Measurements from ENCODE around the gene AMDHD2. TPM values are rescaled to one million over a fixed set of nuclear protein-coding genes. Genes with fewer than 3 reads are reported as not detected.

AMDHD2 gene
- total and polyA plus RNA-seq, 2 of the 13 experiments (the other 11 are each of a cell fraction or from before 2014, with no cell fraction given), result 33.5 to 39.1 TPM

- TF ChIP-seq ZNF142 (CRISPR knock-in tag; IDR thresholded peaks at IDR 0.05) (peak; percentile 75; the same call in 1 of the 2 replicates), ARID4A (CRISPR knock-in tag; IDR thresholded peaks at IDR 0.05; ENCODE audit: borderline replicate concordance) (peak; percentile 82), ZNF883 (CRISPR knock-in tag; IDR thresholded peaks at IDR 0.05; ENCODE audit: not compliant biosample characterization) (no peak), ESRRA (CRISPR knock-in tag; IDR thresholded peaks at IDR 0.05; ENCODE audit: low read depth) (no peak), CENPBD1 (CRISPR knock-in tag; IDR thresholded peaks at IDR 0.05; ENCODE audit: borderline replicate concordance, low read depth) (no peak), ZNF30 (CRISPR knock-in tag; IDR thresholded peaks at IDR 0.05) (no peak), MAZ (IDR thresholded peaks at IDR 0.05; ENCODE audit: borderline replicate concordance, low read depth, low read length) (0 out of 2 replicates have a peak, but pooled peaks have one; percentile 14), MAZ (CRISPR knock-in tag; IDR thresholded peaks at IDR 0.05; ENCODE audit: low read depth) (no peak; the same call in 1 of the 2 replicates), GTF3A (CRISPR knock-in tag; conservative IDR thresholded peaks at IDR 0.05) (no peak), ZNF253 (CRISPR knock-in tag; IDR thresholded peaks at IDR 0.05; ENCODE audit: borderline replicate concordance) (no peak), CC2D1A (CRISPR knock-in tag; IDR thresholded peaks at IDR 0.05) (no peak), E2F2 (CRISPR knock-in tag; IDR thresholded peaks at IDR 0.05; ENCODE audit: borderline replicate concordance) (no peak), ZNF580 (CRISPR knock-in tag; IDR thresholded peaks at IDR 0.05; ENCODE audit: borderline replicate concordance, low read depth) (no peak), HNRNPUL1 (IDR thresholded peaks at IDR 0.05; ENCODE audit: low read depth, low read length) (no peak), NFKB2 (CRISPR knock-in tag; IDR thresholded peaks at IDR 0.05; ENCODE audit: borderline replicate concordance) (0 out of 2 replicates have a peak, but pooled peaks have one; percentile 41), ERF (CRISPR knock-in tag; IDR thresholded peaks at IDR 0.05) (no peak), SKI (IDR thresholded peaks at IDR 0.05; ENCODE audit: partially characterized antibody) (no peak)
These were observed at the start of gene AMDHD2 (continued) for GRCh38 chr16:2520097-2520783.
